ENCODE data around the gene SLMAP. TPM values are rescaled to one million over a fixed set of nuclear protein-coding genes. Genes with fewer than 3 reads are reported as not detected.

SLMAP gene
- total and polyA plus RNA-seq, 2 experiments from 2014 or later: 32.1 to 73.0 TPM

- TF ChIP-seq EZH2 (IDR thresholded peaks at IDR 0.05; ENCODE audit: low read depth, unreplicated experiment): no peak
- TF ChIP-seq ETS1 (IDR thresholded peaks at IDR 0.05): no peak
- TF ChIP-seq, protein P1, sequence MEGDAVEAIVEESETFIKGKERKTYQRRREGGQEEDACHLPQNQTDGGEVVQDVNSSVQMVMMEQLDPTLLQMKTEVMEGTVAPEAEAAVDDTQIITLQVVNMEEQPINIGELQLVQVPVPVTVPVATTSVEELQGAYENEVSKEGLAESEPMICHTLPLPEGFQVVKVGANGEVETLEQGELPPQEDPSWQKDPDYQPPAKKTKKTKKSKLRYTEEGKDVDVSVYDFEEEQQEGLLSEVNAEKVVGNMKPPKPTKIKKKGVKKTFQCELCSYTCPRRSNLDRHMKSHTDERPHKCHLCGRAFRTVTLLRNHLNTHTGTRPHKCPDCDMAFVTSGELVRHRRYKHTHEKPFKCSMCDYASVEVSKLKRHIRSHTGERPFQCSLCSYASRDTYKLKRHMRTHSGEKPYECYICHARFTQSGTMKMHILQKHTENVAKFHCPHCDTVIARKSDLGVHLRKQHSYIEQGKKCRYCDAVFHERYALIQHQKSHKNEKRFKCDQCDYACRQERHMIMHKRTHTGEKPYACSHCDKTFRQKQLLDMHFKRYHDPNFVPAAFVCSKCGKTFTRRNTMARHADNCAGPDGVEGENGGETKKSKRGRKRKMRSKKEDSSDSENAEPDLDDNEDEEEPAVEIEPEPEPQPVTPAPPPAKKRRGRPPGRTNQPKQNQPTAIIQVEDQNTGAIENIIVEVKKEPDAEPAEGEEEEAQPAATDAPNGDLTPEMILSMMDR (conservative IDR thresholded peaks at IDR 0.05; ENCODE audit: low read depth in 2 of 2): no peak
- no peak for TF ChIP-seq ZNF331 (CRISPR knock-in tag; IDR thresholded peaks at IDR 0.05; ENCODE audit: low read depth)
- TF ChIP-seq, protein P2, sequence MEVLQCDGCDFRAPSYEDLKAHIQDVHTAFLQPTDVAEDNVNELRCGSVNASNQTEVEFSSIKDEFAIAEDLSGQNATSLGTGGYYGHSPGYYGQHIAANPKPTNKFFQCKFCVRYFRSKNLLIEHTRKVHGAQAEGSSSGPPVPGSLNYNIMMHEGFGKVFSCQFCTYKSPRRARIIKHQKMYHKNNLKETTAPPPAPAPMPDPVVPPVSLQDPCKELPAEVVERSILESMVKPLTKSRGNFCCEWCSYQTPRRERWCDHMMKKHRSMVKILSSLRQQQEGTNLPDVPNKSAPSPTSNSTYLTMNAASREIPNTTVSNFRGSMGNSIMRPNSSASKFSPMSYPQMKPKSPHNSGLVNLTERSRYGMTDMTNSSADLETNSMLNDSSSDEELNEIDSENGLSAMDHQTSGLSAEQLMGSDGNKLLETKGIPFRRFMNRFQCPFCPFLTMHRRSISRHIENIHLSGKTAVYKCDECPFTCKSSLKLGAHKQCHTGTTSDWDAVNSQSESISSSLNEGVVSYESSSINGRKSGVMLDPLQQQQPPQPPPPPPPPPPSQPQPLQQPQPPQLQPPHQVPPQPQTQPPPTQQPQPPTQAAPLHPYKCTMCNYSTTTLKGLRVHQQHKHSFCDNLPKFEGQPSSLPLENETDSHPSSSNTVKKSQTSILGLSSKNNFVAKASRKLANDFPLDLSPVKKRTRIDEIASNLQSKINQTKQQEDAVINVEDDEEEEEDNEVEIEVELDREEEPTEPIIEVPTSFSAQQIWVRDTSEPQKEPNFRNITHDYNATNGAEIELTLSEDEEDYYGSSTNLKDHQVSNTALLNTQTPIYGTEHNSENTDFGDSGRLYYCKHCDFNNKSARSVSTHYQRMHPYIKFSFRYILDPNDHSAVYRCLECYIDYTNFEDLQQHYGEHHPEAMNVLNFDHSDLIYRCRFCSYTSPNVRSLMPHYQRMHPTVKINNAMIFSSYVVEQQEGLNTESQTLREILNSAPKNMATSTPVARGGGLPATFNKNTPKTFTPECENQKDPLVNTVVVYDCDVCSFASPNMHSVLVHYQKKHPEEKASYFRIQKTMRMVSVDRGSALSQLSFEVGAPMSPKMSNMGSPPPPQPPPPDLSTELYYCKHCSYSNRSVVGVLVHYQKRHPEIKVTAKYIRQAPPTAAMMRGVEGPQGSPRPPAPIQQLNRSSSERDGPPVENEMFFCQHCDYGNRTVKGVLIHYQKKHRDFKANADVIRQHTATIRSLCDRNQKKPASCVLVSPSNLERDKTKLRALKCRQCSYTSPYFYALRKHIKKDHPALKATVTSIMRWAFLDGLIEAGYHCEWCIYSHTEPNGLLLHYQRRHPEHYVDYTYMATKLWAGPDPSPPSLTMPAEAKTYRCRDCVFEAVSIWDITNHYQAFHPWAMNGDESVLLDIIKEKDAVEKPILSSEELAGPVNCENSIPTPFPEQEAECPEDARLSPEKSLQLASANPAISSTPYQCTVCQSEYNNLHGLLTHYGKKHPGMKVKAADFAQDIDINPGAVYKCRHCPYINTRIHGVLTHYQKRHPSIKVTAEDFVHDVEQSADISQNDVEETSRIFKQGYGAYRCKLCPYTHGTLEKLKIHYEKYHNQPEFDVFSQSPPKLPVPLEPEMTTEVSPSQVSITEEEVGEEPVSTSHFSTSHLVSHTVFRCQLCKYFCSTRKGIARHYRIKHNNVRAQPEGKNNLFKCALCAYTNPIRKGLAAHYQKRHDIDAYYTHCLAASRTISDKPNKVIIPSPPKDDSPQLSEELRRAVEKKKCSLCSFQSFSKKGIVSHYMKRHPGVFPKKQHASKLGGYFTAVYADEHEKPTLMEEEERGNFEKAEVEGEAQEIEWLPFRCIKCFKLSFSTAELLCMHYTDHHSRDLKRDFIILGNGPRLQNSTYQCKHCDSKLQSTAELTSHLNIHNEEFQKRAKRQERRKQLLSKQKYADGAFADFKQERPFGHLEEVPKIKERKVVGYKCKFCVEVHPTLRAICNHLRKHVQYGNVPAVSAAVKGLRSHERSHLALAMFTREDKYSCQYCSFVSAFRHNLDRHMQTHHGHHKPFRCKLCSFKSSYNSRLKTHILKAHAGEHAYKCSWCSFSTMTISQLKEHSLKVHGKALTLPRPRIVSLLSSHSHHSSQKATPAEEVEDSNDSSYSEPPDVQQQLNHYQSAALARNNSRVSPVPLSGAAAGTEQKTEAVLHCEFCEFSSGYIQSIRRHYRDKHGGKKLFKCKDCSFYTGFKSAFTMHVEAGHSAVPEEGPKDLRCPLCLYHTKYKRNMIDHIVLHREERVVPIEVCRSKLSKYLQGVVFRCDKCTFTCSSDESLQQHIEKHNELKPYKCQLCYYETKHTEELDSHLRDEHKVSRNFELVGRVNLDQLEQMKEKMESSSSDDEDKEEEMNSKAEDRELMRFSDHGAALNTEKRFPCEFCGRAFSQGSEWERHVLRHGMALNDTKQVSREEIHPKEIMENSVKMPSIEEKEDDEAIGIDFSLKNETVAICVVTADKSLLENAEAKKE (CRISPR knock-in tag; IDR thresholded peaks at IDR 0.05): no peak
- no peak for TF ChIP-seq STAT1 (IDR thresholded peaks at IDR 0.05; ENCODE audit: unreplicated experiment)
- no peak for TF ChIP-seq ZNF114 (CRISPR knock-in tag; IDR thresholded peaks at IDR 0.05)
- no peak for TF ChIP-seq NANOG (IDR thresholded peaks at IDR 0.05; ENCODE audit: borderline replicate concordance)
- no peak for TF ChIP-seq CREB1 (CRISPR knock-in tag; IDR thresholded peaks at IDR 0.05; ENCODE audit: low read depth)
- no peak for TF ChIP-seq EZH2phosphoT487 (IDR thresholded peaks at IDR 0.05; ENCODE audit: unreplicated experiment)
- TF ChIP-seq JUNB (IDR thresholded peaks at IDR 0.05; ENCODE audit: unreplicated experiment): no peak
- no peak for TF ChIP-seq REST (IDR thresholded peaks at IDR 0.05; ENCODE audit: unreplicated experiment)
- TF ChIP-seq POLR2AphosphoS5 (IDR thresholded peaks at IDR 0.05; ENCODE audit: low read depth): no peak
- Histone ChIP-seq H3F3A (replicated peaks; ENCODE audit: low read depth) (no peaks in the 10 kb centered on the region), H2AFZ (no peak overlapping the region), H3K4me3 (no peak overlapping the region), H3K4me2 (no peak overlapping the region), H3K36me3 (ENCODE audit: insufficient read depth) (no peaks in the 10 kb centered on the region), H3K9me2 (ENCODE audit: insufficient read depth) (no peaks in the 10 kb centered on the region), H3K27ac (ENCODE audit: low read depth) (no peak overlapping the region), H4K20me1 (replicated peaks; ENCODE audit: insufficient read depth) (peaks cover 19% of the 10 kb centered on the region), H3K79me2 (replicated peaks; ENCODE audit: insufficient read depth) (peaks cover 97% of the 10 kb centered on the region), H3K27me3 (ENCODE audit: insufficient read depth) (no peaks in the 10 kb centered on the region), H3K4me1 (ENCODE audit: insufficient read depth) (peaks cover 12% of the 10 kb centered on the region)
- peak; percentile 60 for DNase-seq (ENCODE audit: low spot score)
- no peaks in the 10 kb centered on the region for H3K36me3 Mint-ChIP-seq (ENCODE audit: low read depth)
- no peaks in the 10 kb centered on the region for H3K9me3 Mint-ChIP-seq
- peak; percentile 54 for ATAC-seq
- peaks cover 6% of the 10 kb centered on the region for H3K27me3 Mint-ChIP-seq (ENCODE audit: insufficient read depth, low read depth, poor library complexity)
- peaks cover 49% of the 10 kb centered on the region for H3K4me1 Mint-ChIP-seq
- H3K27ac Mint-ChIP-seq: peak overlapping the region; percentile 84; the same call in 1 of the 2 replicates
- no peak overlapping the region; the same call in 1 of the 3 replicates for H3K4me3 Mint-ChIP-seq
These were observed 47.6 kb downstream of the SLMAP start for GRCh38 chr3:57803647-57804081.
